ENCODE results near the gene TSNAXIP1.

TSNAXIP1 gene

DNA sequence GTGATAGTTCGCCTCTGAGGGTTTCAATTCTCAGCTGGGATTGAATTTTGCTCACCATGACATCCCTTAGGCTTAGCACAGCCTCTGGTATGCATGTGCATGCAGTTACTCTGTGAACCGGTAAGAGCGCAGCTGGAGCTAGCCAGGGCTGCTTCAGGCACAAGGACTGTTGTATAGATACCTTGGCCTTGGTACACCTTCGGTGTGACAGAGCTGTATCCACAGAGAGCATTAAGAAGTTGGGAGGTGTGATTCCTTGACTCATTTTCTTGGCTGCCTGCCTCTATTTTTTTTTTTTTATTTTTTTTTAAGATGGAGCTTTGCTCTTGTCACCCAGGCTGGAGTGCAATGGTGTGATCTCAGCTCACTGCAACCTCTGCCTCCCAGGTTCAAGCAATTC is 37.8 kb downstream of the TSNAXIP1 start:
- DNase-seq = no peak
- intact Hi-C loops (cut with DNase I; ENCODE audit: low total_unique reads) = no loop called here
- Histone ChIP-seq H3K4me1 (peaks cover 15 to 61% (median 49%) of the 10 kb centered on the region in 4 donors), H3K4me3 (peak overlapping the region; percentile 66 to 81), H3K9me3 (no peaks in the 10 kb centered on the region), H3K27ac (peak overlapping the region; percentile 97 to 99), H3K36me3 (no peaks in the 10 kb centered on the region), H3K27me3 (no peaks in the 10 kb centered on the region)
- TF ChIP-seq, protein P1, sequence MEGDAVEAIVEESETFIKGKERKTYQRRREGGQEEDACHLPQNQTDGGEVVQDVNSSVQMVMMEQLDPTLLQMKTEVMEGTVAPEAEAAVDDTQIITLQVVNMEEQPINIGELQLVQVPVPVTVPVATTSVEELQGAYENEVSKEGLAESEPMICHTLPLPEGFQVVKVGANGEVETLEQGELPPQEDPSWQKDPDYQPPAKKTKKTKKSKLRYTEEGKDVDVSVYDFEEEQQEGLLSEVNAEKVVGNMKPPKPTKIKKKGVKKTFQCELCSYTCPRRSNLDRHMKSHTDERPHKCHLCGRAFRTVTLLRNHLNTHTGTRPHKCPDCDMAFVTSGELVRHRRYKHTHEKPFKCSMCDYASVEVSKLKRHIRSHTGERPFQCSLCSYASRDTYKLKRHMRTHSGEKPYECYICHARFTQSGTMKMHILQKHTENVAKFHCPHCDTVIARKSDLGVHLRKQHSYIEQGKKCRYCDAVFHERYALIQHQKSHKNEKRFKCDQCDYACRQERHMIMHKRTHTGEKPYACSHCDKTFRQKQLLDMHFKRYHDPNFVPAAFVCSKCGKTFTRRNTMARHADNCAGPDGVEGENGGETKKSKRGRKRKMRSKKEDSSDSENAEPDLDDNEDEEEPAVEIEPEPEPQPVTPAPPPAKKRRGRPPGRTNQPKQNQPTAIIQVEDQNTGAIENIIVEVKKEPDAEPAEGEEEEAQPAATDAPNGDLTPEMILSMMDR (IDR thresholded peaks at IDR 0.05) = peak in 1 of 2 experiments; percentile 15

DNA sequence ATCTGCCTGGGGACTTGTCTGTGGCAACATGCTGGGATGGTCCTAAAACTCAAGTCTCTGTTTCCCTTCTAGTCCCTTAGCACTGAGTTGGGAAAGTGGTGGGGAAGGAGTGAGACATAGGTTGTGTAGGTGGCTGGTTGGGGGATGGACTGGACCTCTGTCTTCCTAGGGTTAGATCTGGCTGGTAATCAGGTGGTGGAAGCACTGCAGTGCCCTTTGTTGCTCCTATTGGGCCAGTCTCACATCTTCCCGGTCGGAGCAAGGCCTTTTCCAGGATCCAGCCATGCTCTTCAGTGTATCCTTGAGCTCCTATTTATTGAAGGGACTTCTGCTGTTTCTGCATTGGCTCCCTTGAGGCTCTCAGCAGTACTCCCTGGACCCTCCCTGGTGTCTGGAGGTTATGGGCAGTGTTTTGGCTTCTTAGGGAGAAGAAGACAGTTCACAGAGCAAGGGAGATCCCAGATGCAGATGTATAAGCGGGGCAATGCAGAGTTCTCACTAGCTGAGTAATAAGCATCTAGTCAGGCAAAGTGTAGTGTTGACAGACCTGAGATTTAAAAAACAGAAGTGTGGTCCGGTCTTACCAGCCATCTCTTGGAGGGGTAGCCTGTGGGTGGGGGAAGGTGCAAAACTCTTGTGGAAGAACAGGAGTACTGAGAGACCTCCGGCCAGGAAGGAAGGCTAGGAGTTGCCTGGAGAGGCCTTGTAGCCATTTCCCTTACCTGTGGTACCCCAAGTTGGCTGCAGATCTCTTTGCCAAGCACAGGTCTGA is 38.8 kb downstream of the TSNAXIP1 start:
- TF ChIP-seq, protein P1 (IDR thresholded peaks at IDR 0.05) = no peak
- Histone ChIP-seq H3K27me3 (no peaks in the 10 kb centered on the region), H3K27ac (peak overlapping the region; percentile 97 to 99), H3K4me3 (peak overlapping the region; percentile 73 to 80), H3K9me3 (no peaks in the 10 kb centered on the region), H3K36me3 (no peaks in the 10 kb centered on the region), H3K4me1 (peaks cover 15 to 64% (median 51%) of the 10 kb centered on the region in 4 donors)
- no peak for DNase-seq
- intact Hi-C loops (cut with DNase I; ENCODE audit: low total_unique reads) = no loop called here

DNA sequence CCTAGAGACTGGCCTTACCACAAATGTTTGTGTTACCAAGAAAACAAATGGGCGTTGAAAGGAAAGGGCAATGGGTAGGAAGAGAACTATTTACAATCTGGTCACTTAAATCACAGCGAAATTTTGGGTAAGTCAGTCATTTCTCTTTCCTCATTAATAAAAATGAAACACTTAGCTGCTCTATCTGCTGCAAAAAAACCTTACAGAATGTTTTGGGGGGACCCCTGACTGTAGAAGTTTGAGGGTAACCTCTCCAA is 39.3 kb downstream of the TSNAXIP1 start:
- no peaks in the 10 kb centered on the region for H3K9me3 ChIP-seq
- TF ChIP-seq, protein P1 (IDR thresholded peaks at IDR 0.05) = no peak
- DNase-seq = no peak
- no peaks in the 10 kb centered on the region for H3K36me3 ChIP-seq
- intact Hi-C loops (cut with DNase I; ENCODE audit: low total_unique reads) = no loop called here
- H3K4me1 ChIP-seq = peaks cover 15 to 69% (median 51%) of the 10 kb centered on the region in 4 donors
- peak overlapping the region; percentile 73 to 80 for H3K4me3 ChIP-seq
- H3K27ac ChIP-seq = peak overlapping the region; percentile 97 to 99
- no peaks in the 10 kb centered on the region for H3K27me3 ChIP-seq

DNA sequence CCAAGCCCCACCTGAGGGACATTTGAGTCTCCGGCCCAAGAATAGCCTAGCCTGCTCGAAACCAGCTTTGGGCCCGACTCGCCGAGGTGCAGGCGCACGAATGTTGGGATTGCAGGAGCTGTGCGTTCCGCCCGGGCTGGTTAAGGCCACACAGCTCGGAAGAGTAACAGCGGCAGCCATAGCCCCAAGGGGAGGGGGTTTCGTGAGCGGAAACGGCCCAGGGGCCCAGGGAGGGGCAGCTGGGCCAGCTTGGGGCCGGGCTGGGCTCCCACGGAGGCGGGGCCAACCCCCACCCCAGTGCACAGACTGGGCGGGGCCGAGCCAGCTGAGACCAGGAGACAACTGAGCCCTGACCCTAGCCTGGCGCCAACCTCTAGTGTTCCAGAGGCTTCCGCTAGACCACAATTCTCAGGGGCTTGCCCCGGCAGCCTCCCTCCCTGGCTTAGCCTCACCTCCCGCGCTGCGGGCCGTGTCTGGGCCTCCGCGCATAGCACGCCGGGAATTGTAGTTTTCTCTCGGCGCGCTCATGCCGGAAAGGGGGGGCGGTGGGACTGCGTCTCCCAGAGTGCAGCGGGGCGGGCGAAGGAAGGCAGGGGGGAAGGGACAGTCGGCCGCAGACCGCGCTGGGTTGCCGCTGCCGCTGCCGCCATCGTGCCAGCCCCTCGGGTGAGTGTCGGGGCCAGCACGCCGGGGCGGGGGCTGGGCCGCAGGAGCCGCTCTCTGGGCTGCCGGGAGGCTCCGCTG is 39.8 kb downstream of the TSNAXIP1 start, which contains the start of gene NUTF2:
NUTF2 (plus strand) TSS at position 614 of the 744 bp plus-strand sequence. CDS start 18,198 bp downstream, outside the sequence.
- TF ChIP-seq, protein P1 (IDR thresholded peaks at IDR 0.05) = peak in 1 of 2 experiments; percentile 5
- DNase-seq = peak; percentile 96 to 97
- H3K9me3 ChIP-seq = no peaks in the 10 kb centered on the region
- peak within 1 kb of the TSS; percentile 73 to 80 for H3K4me3 ChIP-seq
- no peaks in the 10 kb centered on the region for H3K36me3 ChIP-seq
- intact Hi-C loops (cut with DNase I; ENCODE audit: low total_unique reads) = no loop called here
- peaks cover 11 to 68% (median 49%) of the 10 kb centered on the region in 4 donors for H3K4me1 ChIP-seq
- H3K27ac ChIP-seq = peak within 1 kb of the TSS; percentile 97 to 99
- H3K27me3 ChIP-seq = no peaks in the 10 kb centered on the region

DNA sequence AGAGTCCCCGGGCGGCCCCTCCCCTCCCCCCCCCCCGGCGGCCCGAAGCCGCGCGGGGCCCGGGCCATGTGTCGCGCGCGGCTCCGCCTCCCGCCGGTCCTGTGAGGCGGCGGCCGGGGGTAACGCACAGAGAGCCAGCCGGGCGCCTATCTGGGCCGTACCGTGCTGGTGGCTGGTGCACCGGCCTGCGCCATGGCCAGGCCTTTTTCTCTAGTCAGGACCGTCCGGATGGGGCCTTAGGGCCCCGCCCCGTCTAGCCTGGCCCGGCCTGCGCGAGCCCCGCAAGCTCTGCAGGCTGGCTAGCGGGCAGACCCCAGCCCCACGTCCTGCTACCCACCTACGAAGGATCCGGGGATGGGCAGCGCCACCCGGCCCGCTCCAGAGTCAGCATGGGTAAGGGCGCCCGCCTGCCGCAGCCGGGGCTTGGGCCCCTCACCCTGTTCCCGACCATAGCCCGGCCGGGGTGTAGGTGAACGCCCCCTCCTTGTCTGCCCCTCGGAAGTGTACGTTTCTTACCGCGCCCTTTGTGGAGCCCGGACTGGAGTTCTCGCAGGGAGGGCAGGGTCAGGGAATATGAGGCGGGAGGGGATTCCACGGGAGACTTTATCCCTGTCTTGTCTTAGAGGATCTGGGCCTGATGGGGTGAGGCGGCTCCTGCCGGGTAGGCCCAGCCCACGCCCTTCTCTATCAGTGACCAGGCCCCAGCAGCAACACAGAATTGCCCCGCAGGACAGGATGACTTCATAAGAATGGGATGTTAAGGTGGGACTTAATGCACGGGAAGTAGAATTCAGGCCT is 40.6 kb downstream of the TSNAXIP1 start, which contains the start of gene CENPT:
CENPT (minus strand) TSS at position 630 of the 798 bp plus-strand sequence. CDS start 13,834 bp downstream, outside the sequence.
- H3K4me1 ChIP-seq = peaks cover 7 to 66% (median 48%) of the 10 kb centered on the region in 4 donors

More for the DNA sequence above, 40.6 kb downstream of the TSNAXIP1 start, which contains the start of gene CENPT:
- Histone ChIP-seq H3K36me3 (no peaks in the 10 kb centered on the region), H3K9me3 (no peaks in the 10 kb centered on the region), H3K27me3 (no peaks in the 10 kb centered on the region), H3K4me3 (peak within 1 kb of the TSS; percentile 73 to 80), H3K27ac (peak within 1 kb of the TSS; percentile 97 to 99)
- intact Hi-C loops (cut with DNase I; ENCODE audit: low total_unique reads) = no loop called here
- peak in 1 of 2 donors; percentile 70 for DNase-seq
- TF ChIP-seq, protein P1 (IDR thresholded peaks at IDR 0.05) = no peak
